Cardiac fibroblast (primary cell): ENCODE measurements around the gene AKAP6.

Experiments
- DNase-seq, 2 donors: peaks; one replicate each; pipeline versions ENCODE4 v3.0.0 to v3.0.0-alpha.2; 2010; ENCODE audit warnings: low read depth in 2 of 2
- H3K4me3 ChIP-seq, 2 donors: replicated peaks in 1 of 2; 1 replicate in 1 of 2; 2 replicates in 1 of 2; pipeline ENCODE4 v1.5.1; 2011; ENCODE audit warnings: low read depth in 2 of 2, low read length in 2 of 2, mild to moderate bottlenecking in 2 of 2, moderate library complexity in 1 of 2
- CTCF ChIP-seq: IDR thresholded peaks from one replicate; pipeline ENCODE4 v1.5.1; 2011; ENCODE audit warnings: low read depth, mild to moderate bottlenecking, low read length, inconsistent platforms

Gene AKAP6

DNA sequence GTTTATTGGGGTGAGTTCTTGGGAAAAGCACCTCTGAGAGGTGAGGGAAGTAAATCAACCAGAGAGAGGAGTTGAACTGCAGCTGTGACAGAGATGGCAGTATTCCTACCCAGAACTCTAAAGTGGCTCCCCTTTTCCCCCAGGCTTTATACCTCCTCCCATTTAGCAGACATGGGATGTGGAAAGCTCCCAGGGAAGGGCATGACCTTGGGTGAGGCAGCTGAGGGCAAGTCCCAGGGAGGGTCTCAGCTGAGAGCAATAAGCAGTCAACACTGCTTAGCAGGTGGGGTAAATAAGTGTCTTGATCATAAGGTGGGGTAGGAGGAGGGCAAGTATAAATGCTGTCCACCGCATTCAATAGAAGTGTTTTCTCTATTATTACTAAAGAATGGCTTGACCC is 143.0 kb downstream of the AKAP6 start:
- no peak overlapping the region for H3K4me3 ChIP-seq
- no peak for DNase-seq

GRCh38 chr14:32472512-32473463 is 143.7 kb downstream of the AKAP6 start:
- no peak overlapping the region for H3K4me3 ChIP-seq
- no peak for TF ChIP-seq CTCF
- DNase-seq, result peak; percentile 77 to 78

More for the DNA sequence above, 143.0 kb downstream of the AKAP6 start:
- TF ChIP-seq CTCF, result no peak

GRCh38 chr14:32473464-32473855 is 144.4 kb downstream of the AKAP6 start:
- no peak overlapping the region for H3K4me3 ChIP-seq
- no peak for TF ChIP-seq CTCF
- DNase-seq, result peak; percentile 38 to 69

- DNase-seq, result no peak
These were observed 145.5 kb downstream of the AKAP6 start for GRCh38 chr14:32474478-32475195.

GRCh38 chr14:32476532-32476931 is 147.4 kb downstream of the AKAP6 start:
- no peak for TF ChIP-seq CTCF
- H3K4me3 ChIP-seq, result no peak overlapping the region
- DNase-seq, result no peak

More at GRCh38 chr14:32474478-32475195, 145.5 kb downstream of the AKAP6 start:
- no peak for TF ChIP-seq CTCF
- no peak overlapping the region for H3K4me3 ChIP-seq

- TF ChIP-seq CTCF, result no peak
- no peak for DNase-seq
- H3K4me3 ChIP-seq, result no peak overlapping the region
These were observed 148.3 kb downstream of the AKAP6 start for GRCh38 chr14:32477396-32477795.
